ENCODE results near the gene FLT3.

FLT3 gene

DNA sequence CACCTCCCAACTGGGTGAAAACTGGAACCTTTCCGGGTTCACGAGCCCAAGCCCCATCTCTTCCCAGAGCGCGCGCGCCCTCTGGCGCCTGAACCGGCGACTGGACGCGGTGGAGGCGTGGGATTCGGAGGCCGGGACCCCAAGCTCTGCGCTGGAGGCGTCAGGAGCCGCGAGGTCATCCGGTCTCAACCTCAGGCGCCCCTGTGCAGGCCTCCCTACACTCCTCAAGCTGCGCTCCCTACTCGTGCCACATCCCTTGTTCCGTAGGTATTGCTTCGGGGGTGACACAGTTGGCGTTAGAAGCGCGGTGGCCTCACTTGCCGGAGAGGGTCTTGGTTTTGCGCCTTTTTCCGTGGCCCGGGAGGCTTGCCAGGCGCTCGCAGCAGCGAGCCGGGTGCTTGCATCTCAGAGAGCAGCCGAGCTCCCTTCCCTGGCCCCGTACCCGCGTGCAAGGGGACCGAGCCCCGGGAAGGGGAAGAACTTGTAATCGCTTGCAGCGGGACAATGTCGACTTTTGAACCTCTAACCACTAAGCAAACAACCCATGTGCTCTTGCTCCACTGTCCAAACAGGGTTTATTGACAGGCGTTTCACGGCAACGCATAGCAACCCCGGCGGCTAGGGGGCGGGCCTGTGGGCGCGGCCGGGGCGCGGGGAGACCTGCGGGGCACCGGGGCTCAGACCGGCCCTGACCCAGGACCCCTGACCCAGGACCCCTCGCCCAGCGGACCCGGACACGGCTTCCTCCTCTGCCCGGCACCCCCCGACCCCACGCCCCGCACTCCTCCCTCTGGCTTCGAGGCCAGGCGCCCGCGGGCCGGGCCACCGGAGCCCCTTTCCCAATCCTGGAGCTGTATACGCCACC is 139.8 kb downstream of the FLT3 start:
- Histone ChIP-seq H3K36me3 (replicated peaks in 1 of 2; ENCODE audit: control insufficient read depth in 2 of 2, insufficient read depth in 2 of 2, low read length in 2 of 2) (no peaks in the 10 kb centered on the region), H3K23ac (ENCODE audit: low read depth, low read length, poor library complexity) (peak overlapping the region; percentile 25), H3K4me3 (ENCODE audit: low read length in 2 of 2) (no peak overlapping the region), H4K91ac (ENCODE audit: low read depth, low read length, poor library complexity) (no peak overlapping the region), H2BK15ac (ENCODE audit: low read length) (no peak overlapping the region), H2BK5ac (ENCODE audit: low read length) (no peak overlapping the region), H3K9ac (ENCODE audit: low read depth, low read length, poor library complexity) (no peak overlapping the region), H2BK12ac (ENCODE audit: low read length) (peak overlapping the region; percentile 46), H3K4me2 (ENCODE audit: insufficient read depth, low read length, poor library complexity, severe bottlenecking) (peak overlapping the region; percentile 56), H3K27ac (replicated peaks; ENCODE audit: low read length) (no peak overlapping the region), H2AK5ac (ENCODE audit: low read depth, low read length) (no peak overlapping the region), H2BK120ac (ENCODE audit: low read depth, low read length) (no peak overlapping the region), H3K4ac (ENCODE audit: low read length) (no peak overlapping the region), H3K14ac (ENCODE audit: low read length) (no peak overlapping the region), H3K4me1 (ENCODE audit: control insufficient read depth in 2 of 2, insufficient read depth in 1 of 2, low read depth in 1 of 2, low read length in 2 of 2) (peaks cover 0 to 4% of the 10 kb centered on the region in 2 donors), H4K8ac (ENCODE audit: low read depth, low read length) (no peak overlapping the region), H2AFZ (ENCODE audit: low read length) (peak overlapping the region; percentile 81), H3K79me1 (ENCODE audit: low read depth, low read length) (no peaks in the 10 kb centered on the region), H3K27me3 (ENCODE audit: control insufficient read depth in 3 of 3, insufficient read depth in 3 of 3, low read depth in 1 of 3, low read length in 3 of 3) (peaks cover 41 to 99% (median 91%) of the 10 kb centered on the region in 3 experiments), H3K9me3 (replicated peaks in 1 of 2; ENCODE audit: control insufficient read depth in 2 of 2, insufficient read depth in 1 of 2, low read depth in 1 of 2, low read length in 2 of 2) (no peaks in the 10 kb centered on the region), H3K18ac (ENCODE audit: low read length) (peak overlapping the region; percentile 75)
- WGBS, 2 donors (ENCODE audit: extremely low coverage in 2 of 2, insufficient read length in 2 of 2, insufficient replicate concordance in 1 of 2): no CpG with 5 or more reads among the region's 73 CpGs
- DNase-seq (ENCODE audit: low spot score): no peak

DNA sequence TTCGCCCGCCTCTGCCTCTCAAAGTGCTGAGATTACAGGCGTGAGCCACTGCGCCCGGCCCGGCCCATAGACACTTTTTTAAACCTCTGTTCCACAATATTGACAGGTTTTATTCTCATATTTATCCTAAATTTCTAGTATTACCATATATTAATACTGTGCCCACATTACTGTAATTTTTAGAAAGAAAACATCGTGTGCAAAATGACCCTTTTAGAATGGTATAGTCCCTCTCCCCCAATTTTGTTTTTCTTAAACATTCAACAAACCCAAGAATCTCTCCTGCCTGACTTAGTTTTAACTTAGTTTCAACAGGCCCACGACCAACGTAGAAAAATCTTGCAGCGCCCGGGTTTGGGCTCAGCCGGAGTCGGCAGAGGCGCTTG is 140.4 kb downstream of the FLT3 start:
- WGBS, 2 donors (ENCODE audit: extremely low coverage in 2 of 2, insufficient read length in 2 of 2, insufficient replicate concordance in 1 of 2): no CpG with 5 or more reads among the region's 14 CpGs
- no peak overlapping the region for H4K91ac ChIP-seq (ENCODE audit: low read depth, low read length, poor library complexity)
- no peaks in the 10 kb centered on the region for H3K36me3 ChIP-seq (replicated peaks in 1 of 2; ENCODE audit: control insufficient read depth in 2 of 2, insufficient read depth in 2 of 2, low read length in 2 of 2)
- H2BK120ac ChIP-seq (ENCODE audit: low read depth, low read length): no peak overlapping the region
- H4K8ac ChIP-seq (ENCODE audit: low read depth, low read length): no peak overlapping the region
- no peak overlapping the region for H3K14ac ChIP-seq (ENCODE audit: low read length)
- H2AFZ ChIP-seq (ENCODE audit: low read length): peak overlapping the region; percentile 81
- H3K27ac ChIP-seq (replicated peaks; ENCODE audit: low read length): no peak overlapping the region
- no peak for DNase-seq (ENCODE audit: low spot score)
- H3K4ac ChIP-seq (ENCODE audit: low read length): no peak overlapping the region
- H3K9ac ChIP-seq (ENCODE audit: low read depth, low read length, poor library complexity): no peak overlapping the region
- H3K79me1 ChIP-seq (ENCODE audit: low read depth, low read length): no peaks in the 10 kb centered on the region
- no peak overlapping the region for H3K23ac ChIP-seq (ENCODE audit: low read depth, low read length, poor library complexity)
- H3K4me3 ChIP-seq (ENCODE audit: low read length in 2 of 2): no peak overlapping the region
- H3K18ac ChIP-seq (ENCODE audit: low read length): peak overlapping the region; percentile 75
- H3K27me3 ChIP-seq (ENCODE audit: control insufficient read depth in 3 of 3, insufficient read depth in 3 of 3, low read depth in 1 of 3, low read length in 3 of 3): peaks cover 37 to 99% (median 89%) of the 10 kb centered on the region in 3 experiments
- H3K4me1 ChIP-seq (ENCODE audit: control insufficient read depth in 2 of 2, insufficient read depth in 1 of 2, low read depth in 1 of 2, low read length in 2 of 2): peaks cover 0 to 4% of the 10 kb centered on the region in 2 donors
- peak overlapping the region; percentile 56 for H3K4me2 ChIP-seq (ENCODE audit: insufficient read depth, low read length, poor library complexity, severe bottlenecking)
- no peak overlapping the region for H2AK5ac ChIP-seq (ENCODE audit: low read depth, low read length)
- no peaks in the 10 kb centered on the region for H3K9me3 ChIP-seq (replicated peaks in 1 of 2; ENCODE audit: control insufficient read depth in 2 of 2, insufficient read depth in 1 of 2, low read depth in 1 of 2, low read length in 2 of 2)
- H2BK12ac ChIP-seq (ENCODE audit: low read length): no peak overlapping the region
- no peak overlapping the region for H2BK15ac ChIP-seq (ENCODE audit: low read length)
- no peak overlapping the region for H2BK5ac ChIP-seq (ENCODE audit: low read length)

DNA sequence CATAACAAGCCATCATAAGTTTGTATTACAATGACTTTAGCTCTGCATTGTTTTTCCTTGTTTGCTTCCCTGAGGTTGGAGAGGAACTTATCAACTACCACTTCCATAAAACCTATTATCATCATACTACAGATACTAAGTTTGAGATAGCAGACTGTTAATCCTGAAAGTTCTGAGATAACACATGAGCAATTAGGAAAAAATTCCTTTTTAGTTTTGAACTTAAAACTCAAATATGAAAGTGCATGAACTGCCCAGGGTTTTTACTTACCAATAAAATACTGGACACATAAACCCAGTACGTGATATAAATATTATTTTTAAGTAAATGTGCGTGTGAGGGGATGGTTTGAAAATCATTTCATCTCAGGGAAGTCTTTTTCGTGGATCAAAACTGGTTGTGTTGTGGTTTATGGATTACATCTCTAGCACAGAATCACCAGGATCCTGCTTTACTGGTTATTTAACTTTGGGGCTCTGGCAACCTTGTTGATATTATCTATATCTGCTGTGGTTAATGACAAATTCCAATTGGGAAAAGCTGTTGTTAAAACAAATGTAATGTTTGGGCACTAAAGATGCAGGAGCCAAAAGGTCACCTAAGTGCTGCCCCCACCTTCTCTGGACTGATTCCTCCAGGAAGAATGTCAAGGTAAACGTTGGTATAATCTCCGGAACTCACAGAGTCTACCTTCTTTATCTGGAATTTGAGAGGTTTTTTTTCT is 143.6 kb downstream of the FLT3 start:
- Histone ChIP-seq H2BK12ac (ENCODE audit: low read length) (no peak overlapping the region), H3K4me1 (ENCODE audit: control insufficient read depth in 2 of 2, insufficient read depth in 1 of 2, low read depth in 1 of 2, low read length in 2 of 2) (peaks cover 0 to 4% of the 10 kb centered on the region in 2 donors), H4K8ac (ENCODE audit: low read depth, low read length) (no peak overlapping the region), H2BK120ac (ENCODE audit: low read depth, low read length) (no peak overlapping the region), H3K4ac (ENCODE audit: low read length) (no peak overlapping the region), H3K23ac (ENCODE audit: low read depth, low read length, poor library complexity) (no peak overlapping the region), H3K9ac (ENCODE audit: low read depth, low read length, poor library complexity) (no peak overlapping the region), H3K27me3 (ENCODE audit: control insufficient read depth in 3 of 3, insufficient read depth in 3 of 3, low read depth in 1 of 3, low read length in 3 of 3) (peaks cover 28 to 97% (median 81%) of the 10 kb centered on the region in 3 experiments), H3K4me3 (ENCODE audit: low read length in 2 of 2) (no peak overlapping the region), H2BK5ac (ENCODE audit: low read length) (no peak overlapping the region), H3K14ac (ENCODE audit: low read length) (no peak overlapping the region), H3K4me2 (ENCODE audit: insufficient read depth, low read length, poor library complexity, severe bottlenecking) (no peak overlapping the region), H4K91ac (ENCODE audit: low read depth, low read length, poor library complexity) (no peak overlapping the region), H2AFZ (ENCODE audit: low read length) (no peak overlapping the region), H3K27ac (replicated peaks; ENCODE audit: low read length) (no peak overlapping the region), H3K18ac (ENCODE audit: low read length) (no peak overlapping the region), H3K79me1 (ENCODE audit: low read depth, low read length) (no peaks in the 10 kb centered on the region), H3K9me3 (replicated peaks in 1 of 2; ENCODE audit: control insufficient read depth in 2 of 2, insufficient read depth in 1 of 2, low read depth in 1 of 2, low read length in 2 of 2) (no peaks in the 10 kb centered on the region), H2BK15ac (ENCODE audit: low read length) (no peak overlapping the region), H2AK5ac (ENCODE audit: low read depth, low read length) (no peak overlapping the region), H3K36me3 (replicated peaks in 1 of 2; ENCODE audit: control insufficient read depth in 2 of 2, insufficient read depth in 2 of 2, low read length in 2 of 2) (no peaks in the 10 kb centered on the region)
- no CpG with 5 or more reads among the region's 5 CpGs for WGBS, 2 donors (ENCODE audit: extremely low coverage in 2 of 2, insufficient read length in 2 of 2, insufficient replicate concordance in 1 of 2)
- DNase-seq (ENCODE audit: low spot score): no peak

DNA sequence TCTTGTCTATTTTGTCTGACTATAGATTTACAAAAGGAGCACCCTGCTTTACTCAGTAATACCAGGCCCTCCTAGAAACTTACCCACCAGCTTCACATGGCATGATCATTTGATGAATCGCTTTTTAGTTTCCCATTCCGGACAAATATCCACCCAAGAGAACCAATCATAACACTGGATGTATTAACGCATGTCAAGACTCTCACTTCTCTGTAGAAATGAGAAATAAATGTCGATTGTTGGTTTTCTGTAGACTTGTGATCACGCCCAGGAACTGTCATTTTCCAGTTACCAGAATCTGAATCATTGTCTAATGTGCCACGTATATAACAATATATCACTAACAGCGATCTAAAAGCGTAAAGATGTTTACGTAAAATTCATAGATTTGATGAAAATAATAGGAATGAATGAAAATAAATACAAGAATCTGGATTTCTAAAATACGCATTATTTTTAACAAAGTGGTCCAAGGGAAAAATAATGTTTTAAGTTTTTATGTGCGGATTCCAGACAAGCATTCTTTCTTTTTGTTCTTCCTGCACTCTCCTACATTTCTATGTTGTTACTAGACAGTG is 145.3 kb downstream of the FLT3 start:
- Histone ChIP-seq H3K36me3 (replicated peaks in 1 of 2; ENCODE audit: control insufficient read depth in 2 of 2, insufficient read depth in 2 of 2, low read length in 2 of 2) (no peaks in the 10 kb centered on the region), H3K4me2 (ENCODE audit: insufficient read depth, low read length, poor library complexity, severe bottlenecking) (no peak overlapping the region), H2BK12ac (ENCODE audit: low read length) (no peak overlapping the region), H3K9me3 (replicated peaks in 1 of 2; ENCODE audit: control insufficient read depth in 2 of 2, insufficient read depth in 1 of 2, low read depth in 1 of 2, low read length in 2 of 2) (no peaks in the 10 kb centered on the region), H2BK5ac (ENCODE audit: low read length) (no peak overlapping the region), H3K23ac (ENCODE audit: low read depth, low read length, poor library complexity) (no peak overlapping the region), H4K91ac (ENCODE audit: low read depth, low read length, poor library complexity) (no peak overlapping the region), H2BK120ac (ENCODE audit: low read depth, low read length) (no peak overlapping the region), H3K9ac (ENCODE audit: low read depth, low read length, poor library complexity) (no peak overlapping the region), H2AFZ (ENCODE audit: low read length) (no peak overlapping the region), H3K18ac (ENCODE audit: low read length) (no peak overlapping the region), H4K8ac (ENCODE audit: low read depth, low read length) (no peak overlapping the region), H2AK5ac (ENCODE audit: low read depth, low read length) (no peak overlapping the region), H3K4me1 (ENCODE audit: control insufficient read depth in 2 of 2, insufficient read depth in 1 of 2, low read depth in 1 of 2, low read length in 2 of 2) (no peaks in the 10 kb centered on the region), H3K79me1 (ENCODE audit: low read depth, low read length) (no peaks in the 10 kb centered on the region), H3K14ac (ENCODE audit: low read length) (no peak overlapping the region), H3K4me3 (ENCODE audit: low read length in 2 of 2) (no peak overlapping the region), H2BK15ac (ENCODE audit: low read length) (no peak overlapping the region), H3K4ac (ENCODE audit: low read length) (no peak overlapping the region), H3K27me3 (ENCODE audit: control insufficient read depth in 3 of 3, insufficient read depth in 3 of 3, low read depth in 1 of 3, low read length in 3 of 3) (peaks cover 18 to 84% (median 67%) of the 10 kb centered on the region in 3 experiments), H3K27ac (replicated peaks; ENCODE audit: low read length) (no peak overlapping the region)
- no peak for DNase-seq (ENCODE audit: low spot score)
- 100% methylated on average over 2 of the region's 11 CpGs; no CpG with 5 or more reads in 1 of the 2 donors for WGBS, 2 donors (ENCODE audit: extremely low coverage in 2 of 2, insufficient read length in 2 of 2, insufficient replicate concordance in 1 of 2)
